ENCODE measurements around the gene TRMT10C.
"Not testable (repeated sequence)": the region's sequence is repeated elsewhere in the genome, so short reads cannot be mapped to it uniquely, and the experiment has no call there.

TRMT10C gene

GRCh38 chr3:101577286-101577685 is 15.6 kb downstream of the TRMT10C start:
- H3K4me3 ChIP-seq (ENCODE audit: low read depth, low read length) = no peak overlapping the region
- H3K36me3 ChIP-seq (ENCODE audit: insufficient read depth, low read length) = peaks cover 23% of the 10 kb centered on the region
- H2AFZ ChIP-seq (ENCODE audit: low read length, unreplicated experiment) = no peak overlapping the region
- H3K27me3 ChIP-seq (ENCODE audit: insufficient read depth, low read length) = no peaks in the 10 kb centered on the region
- H3K79me2 ChIP-seq (ENCODE audit: control insufficient read depth, insufficient read depth, low read length, unreplicated experiment) = peaks cover 72% of the 10 kb centered on the region
- H3K27ac ChIP-seq (ENCODE audit: low read depth, low read length) = no peak overlapping the region
- peaks cover 23% of the 10 kb centered on the region for H3K4me1 ChIP-seq (ENCODE audit: control insufficient read depth, insufficient read depth, low read length, unreplicated experiment)

- Histone ChIP-seq H2AFZ (ENCODE audit: low read length, unreplicated experiment) (no peak overlapping the region), H3K79me2 (ENCODE audit: control insufficient read depth, insufficient read depth, low read length, unreplicated experiment) (peaks cover 38% of the 10 kb centered on the region), H3K4me3 (ENCODE audit: low read depth, low read length) (no peak overlapping the region), H3K27ac (ENCODE audit: low read depth, low read length) (no peak overlapping the region), H3K36me3 (ENCODE audit: insufficient read depth, low read length) (peaks cover 42% of the 10 kb centered on the region), H3K27me3 (ENCODE audit: insufficient read depth, low read length) (no peaks in the 10 kb centered on the region), H3K4me1 (ENCODE audit: control insufficient read depth, insufficient read depth, low read length, unreplicated experiment) (no peaks in the 10 kb centered on the region)
Measured at GRCh38 chr3:101588616-101589015, 26.9 kb downstream of the TRMT10C start.

GRCh38 chr3:101591071-101591470 is 29.4 kb downstream of the TRMT10C start:
- Histone ChIP-seq H3K27ac (ENCODE audit: low read depth, low read length) (no peak overlapping the region; the same call in 1 of the 2 replicates), H3K36me3 (ENCODE audit: insufficient read depth, low read length) (peaks cover 34% of the 10 kb centered on the region), H3K4me1 (ENCODE audit: control insufficient read depth, insufficient read depth, low read length, unreplicated experiment) (no peaks in the 10 kb centered on the region), H3K4me3 (ENCODE audit: low read depth, low read length) (no peak overlapping the region), H3K79me2 (ENCODE audit: control insufficient read depth, insufficient read depth, low read length, unreplicated experiment) (peaks cover 18% of the 10 kb centered on the region), H2AFZ (ENCODE audit: low read length, unreplicated experiment) (no peak overlapping the region), H3K27me3 (ENCODE audit: insufficient read depth, low read length) (no peaks in the 10 kb centered on the region)

- H3K27me3 ChIP-seq (ENCODE audit: insufficient read depth, low read length) = no peaks in the 10 kb centered on the region
- H3K27ac ChIP-seq (ENCODE audit: low read depth, low read length) = no peak overlapping the region
- H3K79me2 ChIP-seq (ENCODE audit: control insufficient read depth, insufficient read depth, low read length, unreplicated experiment) = no peaks in the 10 kb centered on the region
- H3K36me3 ChIP-seq (ENCODE audit: insufficient read depth, low read length) = 0 out of 2 replicates have a peak, but pooled peaks cover 8% of the 10 kb centered on the region
- no peaks in the 10 kb centered on the region for H3K4me1 ChIP-seq (ENCODE audit: control insufficient read depth, insufficient read depth, low read length, unreplicated experiment)
- no peak overlapping the region for H2AFZ ChIP-seq (ENCODE audit: low read length, unreplicated experiment)
- no peak overlapping the region for H3K4me3 ChIP-seq (ENCODE audit: low read depth, low read length)
Measured at GRCh38 chr3:101602731-101603130, 41.1 kb downstream of the TRMT10C start.

GRCh38 chr3:101603184-101603583 is 41.5 kb downstream of the TRMT10C start:
- no peaks in the 10 kb centered on the region for H3K4me1 ChIP-seq (ENCODE audit: control insufficient read depth, insufficient read depth, low read length, unreplicated experiment)
- H3K27me3 ChIP-seq (ENCODE audit: insufficient read depth, low read length) = no peaks in the 10 kb centered on the region
- no peak overlapping the region for H3K27ac ChIP-seq (ENCODE audit: low read depth, low read length)
- H2AFZ ChIP-seq (ENCODE audit: low read length, unreplicated experiment) = no peak overlapping the region
- H3K4me3 ChIP-seq (ENCODE audit: low read depth, low read length) = no peak overlapping the region
- H3K79me2 ChIP-seq (ENCODE audit: control insufficient read depth, insufficient read depth, low read length, unreplicated experiment) = no peaks in the 10 kb centered on the region
- 0 out of 2 replicates have a peak, but pooled peaks cover 3% of the 10 kb centered on the region for H3K36me3 ChIP-seq (ENCODE audit: insufficient read depth, low read length)

- H3K27ac ChIP-seq (ENCODE audit: low read depth, low read length); H3K4me1 ChIP-seq (ENCODE audit: control insufficient read depth, insufficient read depth, low read length, unreplicated experiment); H3K4me3 ChIP-seq (ENCODE audit: low read depth, low read length); H2AFZ ChIP-seq (ENCODE audit: low read length, unreplicated experiment); H3K27me3 ChIP-seq (ENCODE audit: insufficient read depth, low read length); H3K36me3 ChIP-seq (ENCODE audit: insufficient read depth, low read length); H3K79me2 ChIP-seq (ENCODE audit: control insufficient read depth, insufficient read depth, low read length, unreplicated experiment): not testable (repeated sequence)
Measured at GRCh38 chr3:101605398-101605797, 43.7 kb downstream of the TRMT10C start.

- no peak overlapping the region for H3K4me3 ChIP-seq (ENCODE audit: low read depth, low read length)
- no peaks in the 10 kb centered on the region for H3K4me1 ChIP-seq (ENCODE audit: control insufficient read depth, insufficient read depth, low read length, unreplicated experiment)
- H3K36me3 ChIP-seq (ENCODE audit: insufficient read depth, low read length) = no peaks in the 10 kb centered on the region
- no peaks in the 10 kb centered on the region for H3K27me3 ChIP-seq (ENCODE audit: insufficient read depth, low read length)
- H2AFZ ChIP-seq (ENCODE audit: low read length, unreplicated experiment) = no peak overlapping the region
- no peaks in the 10 kb centered on the region for H3K79me2 ChIP-seq (ENCODE audit: control insufficient read depth, insufficient read depth, low read length, unreplicated experiment)
- H3K27ac ChIP-seq (ENCODE audit: low read depth, low read length) = no peak overlapping the region
Measured at GRCh38 chr3:101611023-101611422, 49.4 kb downstream of the TRMT10C start.

GRCh38 chr3:101613014-101613413 is 51.3 kb downstream of the TRMT10C start:
- not testable (repeated sequence) for H3K4me1 ChIP-seq (ENCODE audit: control insufficient read depth, insufficient read depth, low read length, unreplicated experiment); H3K79me2 ChIP-seq (ENCODE audit: control insufficient read depth, insufficient read depth, low read length, unreplicated experiment); H3K27ac ChIP-seq (ENCODE audit: low read depth, low read length); H3K4me3 ChIP-seq (ENCODE audit: low read depth, low read length); H2AFZ ChIP-seq (ENCODE audit: low read length, unreplicated experiment); H3K36me3 ChIP-seq (ENCODE audit: insufficient read depth, low read length); H3K27me3 ChIP-seq (ENCODE audit: insufficient read depth, low read length)

GRCh38 chr3:101615525-101615924 is 53.9 kb downstream of the TRMT10C start:
- no peak overlapping the region for H3K4me3 ChIP-seq (ENCODE audit: low read depth, low read length)
- H3K27ac ChIP-seq (ENCODE audit: low read depth, low read length) = no peak overlapping the region
- no peaks in the 10 kb centered on the region for H3K4me1 ChIP-seq (ENCODE audit: control insufficient read depth, insufficient read depth, low read length, unreplicated experiment)
- H3K27me3 ChIP-seq (ENCODE audit: insufficient read depth, low read length) = no peaks in the 10 kb centered on the region
- H3K79me2 ChIP-seq (ENCODE audit: control insufficient read depth, insufficient read depth, low read length, unreplicated experiment) = no peaks in the 10 kb centered on the region
- no peak overlapping the region for H2AFZ ChIP-seq (ENCODE audit: low read length, unreplicated experiment)
- no peaks in the 10 kb centered on the region for H3K36me3 ChIP-seq (ENCODE audit: insufficient read depth, low read length)

Measured in ACC112 (cell line).